SK-N-SH (cell line): Measurements from ENCODE around the gene ENOX2. TPM values are rescaled to one million over a fixed set of nuclear protein-coding genes. Genes with fewer than 3 reads are reported as not detected.

Experiments used
- CTCF ChIA-PET: fragments of 300-600, 350-600 bp; formaldehyde crosslinking; extraction: SDS; loops from one replicate; lab custom pipeline; 2021; lab: Yijun Ruan, JAX
- POLR2A ChIA-PET: fragments of 350-600 bp; sonication (Branson Sonifier 250); formaldehyde crosslinking; extraction: SDS; loops from one replicate; lab custom pipeline; 2020; ENCODE audit warnings: antibody characterized with exemption, inconsistent platforms; lab: Yijun Ruan, JAX
- DNase-seq: peaks from one replicate; pipeline ENCODE4 v3.0.0; 2012
- H2AFZ ChIP-seq: fragments of 200-600 bp; sonication (generic); 2 replicates; pipeline ENCODE4 v1.8.1; 2016; ENCODE audit warnings: antibody characterized with exemption, mild to moderate bottlenecking, low read depth
- H3F3A ChIP-seq: fragments of 200-600 bp; sonication (generic); replicated peaks from 2 replicates; pipeline ENCODE3; 2016; ENCODE audit warnings: antibody characterized with exemption, mild to moderate bottlenecking; ENCODE audit not compliant: insufficient read depth
- H3K27ac ChIP-seq, 2 experiments: fragments of 200-500 bp in 1 of 2; fragments of 200-600 bp in 1 of 2; sonication (Bioruptor generic) in 1 of 2; sonication (generic), shearing (Covaris generic) in 1 of 2; 2 replicates each; pipeline versions ENCODE4 v1.5.1 to v1.6.1; 2014 to 2016; ENCODE audit warnings: low read depth in 2 of 2, inconsistent platforms in 1 of 2, low read length in 1 of 2, mild to moderate bottlenecking in 1 of 2, mixed read lengths in 1 of 2
- H3K27me3 ChIP-seq: fragments of 200-600 bp; sonication (generic), shearing (Covaris generic); 2 replicates; pipeline ENCODE4 v1.6.1; 2016; ENCODE audit warnings: mixed run types; ENCODE audit not compliant: insufficient read depth
- H3K36me3 ChIP-seq, 2 experiments: fragments of 200-500 bp in 1 of 2; fragments of 200-600 bp in 1 of 2; sonication (Bioruptor generic) in 1 of 2; sonication (generic) in 1 of 2; replicated peaks in 1 of 2; 2 replicates each; pipeline versions ENCODE3 to v1.5.1; 2014 to 2016; ENCODE audit warnings: low read length in 1 of 2, mild to moderate bottlenecking in 1 of 2; ENCODE audit not compliant: insufficient read depth in 2 of 2, control insufficient read depth in 1 of 2
- H3K4me1 ChIP-seq, 2 experiments: fragments of 200-500 bp in 1 of 2; fragments of 200-600 bp in 1 of 2; sonication (Bioruptor generic) in 1 of 2; sonication (generic), shearing (Covaris generic) in 1 of 2; 2 replicates each; pipeline versions ENCODE4 v1.5.1 to v1.6.1; 2014 to 2016; ENCODE audit warnings: low read depth in 1 of 2, low read length in 1 of 2, mixed run types in 1 of 2; ENCODE audit not compliant: insufficient read depth in 2 of 2, control insufficient read depth in 1 of 2
- H3K4me2 ChIP-seq: fragments of 200-600 bp; sonication (generic), shearing (Covaris generic); 2 replicates; pipeline ENCODE4 v1.6.1; 2017; ENCODE audit warnings: mixed run types
- H3K4me3 ChIP-seq, 2 experiments: fragments of 200-500 bp in 1 of 2; fragments of 200-600 bp in 1 of 2; sonication (Bioruptor generic) in 1 of 2; sonication (generic), shearing (Covaris generic) in 1 of 2; 2 replicates each; pipeline versions ENCODE4 v1.5.1 to v1.8.1; 2014 to 2016; ENCODE audit warnings: low read depth in 2 of 2, inconsistent platforms in 1 of 2, low read length in 1 of 2, mild to moderate bottlenecking in 1 of 2, mixed read lengths in 1 of 2, moderate library complexity in 1 of 2
- H3K79me2 ChIP-seq: fragments of 200-600 bp; sonication (generic); 2 replicates; pipeline ENCODE4 v1.8.1; 2017; ENCODE audit warnings: mild to moderate bottlenecking; ENCODE audit not compliant: insufficient read depth
- H3K9ac ChIP-seq: fragments of 200-600 bp; sonication (generic); 2 replicates; pipeline ENCODE4 v1.6.1; 2017; ENCODE audit warnings: mixed run types
- H3K9me2 ChIP-seq: fragments of 200-600 bp; sonication (generic); 2 replicates; pipeline ENCODE4 v1.6.1; 2017; ENCODE audit warnings: mixed run types
- H3K9me3 ChIP-seq: fragments of 200-600 bp; sonication (generic); 2 replicates; pipeline ENCODE4 v1.6.1; 2017; ENCODE audit warnings: mixed run types, mild to moderate bottlenecking, moderate library complexity
- H4K20me1 ChIP-seq: fragments of 200-600 bp; sonication (generic); 2 replicates; pipeline ENCODE4 v1.6.1; 2017; ENCODE audit warnings: mild to moderate bottlenecking, mixed run types; ENCODE audit not compliant: insufficient read depth
- ELF1 ChIP-seq: IDR thresholded peaks from 2 replicates; pipeline ENCODE4 v1.4.0; 2012
- FOXM1 ChIP-seq: IDR thresholded peaks from 2 replicates; pipeline ENCODE4 v1.4.0; 2012; ENCODE audit warnings: low read depth, mild to moderate bottlenecking
- MAX ChIP-seq: IDR thresholded peaks from 2 replicates; pipeline ENCODE4 v1.4.0; 2012; ENCODE audit warnings: low read depth
- NRF1 ChIP-seq: IDR thresholded peaks from 2 replicates; pipeline ENCODE4 v1.6.1; 2012; ENCODE audit warnings: low read depth, mild to moderate bottlenecking, low read length
- PBX3 ChIP-seq: IDR thresholded peaks from 2 replicates; pipeline ENCODE4; 2012
- POLR2AphosphoS5 ChIP-seq: IDR thresholded peaks from 2 replicates; pipeline ENCODE4 v1.6.1; 2012; ENCODE audit warnings: low read depth, low read length
- REST ChIP-seq: IDR thresholded peaks from 2 replicates; pipeline ENCODE4 v1.6.1; 2012; ENCODE audit warnings: mild to moderate bottlenecking, low read depth, low read length, moderate library complexity
- RXRA ChIP-seq: IDR thresholded peaks from 2 replicates; pipeline ENCODE4 v1.4.0; 2012; ENCODE audit warnings: low read depth, mild to moderate bottlenecking, borderline replicate concordance
- SIN3A ChIP-seq: IDR thresholded peaks from 2 replicates; pipeline ENCODE4 v1.6.1; 2012; ENCODE audit warnings: low read depth, mild to moderate bottlenecking, low read length, moderate library complexity, borderline replicate concordance
- SMC3 ChIP-seq: IDR thresholded peaks from 2 replicates; pipeline ENCODE4 v1.6.1; 2012; ENCODE audit warnings: low read depth, low read length, improper control_type of control experiment
- TEAD4 ChIP-seq: IDR thresholded peaks from 2 replicates; pipeline ENCODE4 v1.4.0; 2012; ENCODE audit warnings: mild to moderate bottlenecking, borderline replicate concordance; ENCODE audit not compliant: insufficient read depth
- ZBTB33 ChIP-seq: IDR thresholded peaks from 2 replicates; pipeline ENCODE4 v1.4.0; 2012; ENCODE audit warnings: low read depth, borderline replicate concordance
- WGBS: methylation state at CpG from one replicate; pipeline ENCODE4 v1.1.6; 2017; ENCODE audit warnings: low lambda C conversion rate; 5-methylcytosine and 5-hydroxymethylcytosine counted together
- polyA plus RNA-seq, 3 experiments: library from polyadenylated mRNA; depleted of rRNA; stranded (reverse); fragments of >200 nt; gene quantifications; 2 replicates each; pipeline ENCODE4 v1.2.3, GENCODE V29; 2012

Gene ENOX2
- polyA plus RNA-seq, 1 of the 3 experiments (the other 2 are of a cell fraction): 8.8 TPM

GRCh38 chrX:130741584-130741983, 161.4 kb downstream of the ENOX2 start:
- no peak overlapping the region for H2AFZ ChIP-seq
- H3K4me1 ChIP-seq: no peaks in the 10 kb centered on the region; a peak in 1 of 4 replicates
- no peaks in the 10 kb centered on the region for H3K9me3 ChIP-seq
- H3F3A ChIP-seq: no peaks in the 10 kb centered on the region
- CTCF ChIA-PET: interaction anchor here (1.3 kb wide), 1 partner anchor 59 kb away, joined by 3 read pairs; no protein-coding TSS in a partner anchor
- no peaks in the 10 kb centered on the region for H3K27me3 ChIP-seq
- H3K27ac ChIP-seq: no peak overlapping the region
- 30% methylated on average over 4 of the region's 4 CpGs for WGBS
- no peaks in the 10 kb centered on the region for H4K20me1 ChIP-seq
- no peak for DNase-seq
- no peaks in the 10 kb centered on the region for H3K36me3 ChIP-seq
- H3K9ac ChIP-seq: no peak overlapping the region
- H3K4me2 ChIP-seq: no peak overlapping the region
- POLR2A ChIA-PET: no interaction called here
- TF ChIP-seq ZBTB33: no peak
- TF ChIP-seq ELF1: no peak
- no peak for TF ChIP-seq MAX
- TF ChIP-seq NRF1: no peak
- no peak for TF ChIP-seq RXRA
- TF ChIP-seq PBX3: no peak
- TF ChIP-seq TEAD4: no peak
- TF ChIP-seq POLR2AphosphoS5: no peak
- TF ChIP-seq FOXM1: no peak
- no peak for TF ChIP-seq SIN3A
- no peak for TF ChIP-seq SMC3
- TF ChIP-seq REST: no peak
- H3K9me2 ChIP-seq: no peaks in the 10 kb centered on the region
- H3K79me2 ChIP-seq: no peaks in the 10 kb centered on the region
- H3K4me3 ChIP-seq: no peak overlapping the region
